Colonic mucosa (tissue), 4 donors: ENCODE measurements around the gene HDC. TPM values are rescaled to one million over a fixed set of nuclear protein-coding genes. Genes with fewer than 3 reads are reported as not detected.

Source experiments
- DNase-seq: peaks from one replicate; pipeline ENCODE4 v3.0.0-alpha.2; 2020
- H3K27ac ChIP-seq: fragments of 200-600 bp; one replicate; pipeline ENCODE4 v1.8.0; 2021
- H3K27me3 ChIP-seq: fragments of 200-600 bp; one replicate; pipeline ENCODE4 v1.8.0; 2021
- H3K36me3 ChIP-seq: fragments of 200-600 bp; one replicate; pipeline ENCODE4 v1.8.0; 2021
- H3K4me1 ChIP-seq: fragments of 200-600 bp; one replicate; pipeline ENCODE4 v1.8.0; 2021; ENCODE audit warnings: mild to moderate bottlenecking
- H3K4me3 ChIP-seq: fragments of 200-600 bp; one replicate; pipeline ENCODE4 v1.8.0; 2021
- H3K9ac ChIP-seq, 2 donors: one replicate each; pipeline ENCODE4 v1.7.0; 2013; ENCODE audit warnings: control low read depth in 2 of 2, low read depth in 2 of 2, low read length in 2 of 2
- H3K9me3 ChIP-seq: fragments of 200-600 bp; one replicate; pipeline ENCODE4 v1.8.0; 2021
- intact Hi-C: fragments of 100-400 bp; cut with DNase I; formaldehyde crosslinking; loops from one replicate; pipeline ENCODE4 v1.14.1; 2022
- total RNA-seq, 2 donors: library from RNA; stranded (reverse); fragmentation: NEBNext Ultra II Directional in 1 of 2; extraction: Animal tissue kit (Norgen Biotek cat#: 25700) in 1 of 2; gene quantifications; one replicate each; pipeline ENCODE4 v1.2.1, GENCODE V29; 2021
- TF ChIP-seq, protein P1 (sequence below): fragments of 200-600 bp; IDR thresholded peaks from one replicate; pipeline ENCODE4 v1.8.0; 2022; ENCODE audit warnings: antibody characterized with exemption, mild to moderate bottlenecking
- donor health status: healthy.
- donor health status: DM: no; HTN: no; CAD: no.
- donor health status: DM: no; HTN: no; CAD: no.

HDC gene
- total RNA-seq, 2 donors from 2014 or later: 2.0 to 4.1 TPM

DNA sequence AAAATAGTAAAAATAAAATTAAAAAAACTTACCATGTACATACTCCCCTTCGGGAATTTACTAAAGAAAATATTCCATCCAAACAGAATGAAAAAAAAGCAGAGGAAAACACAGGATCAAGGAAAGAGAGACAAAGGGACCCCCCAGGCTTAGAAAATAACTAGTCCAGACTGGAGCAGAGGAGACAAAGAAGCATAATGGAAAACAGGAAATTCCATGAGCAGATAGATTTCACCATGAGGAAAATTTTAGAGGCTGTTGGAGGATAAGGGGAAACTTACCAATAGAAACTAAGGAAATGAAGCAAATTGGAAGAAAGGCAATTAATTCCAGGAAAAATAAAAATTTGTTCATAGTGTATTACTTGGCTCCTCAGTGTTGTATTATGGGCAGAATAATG is 46.8 kb downstream of the HDC start:
- H3K27me3 ChIP-seq: no peaks in the 10 kb centered on the region
- H3K9me3 ChIP-seq: no peaks in the 10 kb centered on the region
- intact Hi-C loops: no loop called here
- no peak overlapping the region for H3K27ac ChIP-seq
- DNase-seq: no peak
- H3K4me1 ChIP-seq: no peaks in the 10 kb centered on the region
- TF ChIP-seq, protein P1, sequence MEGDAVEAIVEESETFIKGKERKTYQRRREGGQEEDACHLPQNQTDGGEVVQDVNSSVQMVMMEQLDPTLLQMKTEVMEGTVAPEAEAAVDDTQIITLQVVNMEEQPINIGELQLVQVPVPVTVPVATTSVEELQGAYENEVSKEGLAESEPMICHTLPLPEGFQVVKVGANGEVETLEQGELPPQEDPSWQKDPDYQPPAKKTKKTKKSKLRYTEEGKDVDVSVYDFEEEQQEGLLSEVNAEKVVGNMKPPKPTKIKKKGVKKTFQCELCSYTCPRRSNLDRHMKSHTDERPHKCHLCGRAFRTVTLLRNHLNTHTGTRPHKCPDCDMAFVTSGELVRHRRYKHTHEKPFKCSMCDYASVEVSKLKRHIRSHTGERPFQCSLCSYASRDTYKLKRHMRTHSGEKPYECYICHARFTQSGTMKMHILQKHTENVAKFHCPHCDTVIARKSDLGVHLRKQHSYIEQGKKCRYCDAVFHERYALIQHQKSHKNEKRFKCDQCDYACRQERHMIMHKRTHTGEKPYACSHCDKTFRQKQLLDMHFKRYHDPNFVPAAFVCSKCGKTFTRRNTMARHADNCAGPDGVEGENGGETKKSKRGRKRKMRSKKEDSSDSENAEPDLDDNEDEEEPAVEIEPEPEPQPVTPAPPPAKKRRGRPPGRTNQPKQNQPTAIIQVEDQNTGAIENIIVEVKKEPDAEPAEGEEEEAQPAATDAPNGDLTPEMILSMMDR: no peak
- H3K4me3 ChIP-seq: no peak overlapping the region
- H3K36me3 ChIP-seq: no peaks in the 10 kb centered on the region
- H3K9ac ChIP-seq: no peak overlapping the region

DNA sequence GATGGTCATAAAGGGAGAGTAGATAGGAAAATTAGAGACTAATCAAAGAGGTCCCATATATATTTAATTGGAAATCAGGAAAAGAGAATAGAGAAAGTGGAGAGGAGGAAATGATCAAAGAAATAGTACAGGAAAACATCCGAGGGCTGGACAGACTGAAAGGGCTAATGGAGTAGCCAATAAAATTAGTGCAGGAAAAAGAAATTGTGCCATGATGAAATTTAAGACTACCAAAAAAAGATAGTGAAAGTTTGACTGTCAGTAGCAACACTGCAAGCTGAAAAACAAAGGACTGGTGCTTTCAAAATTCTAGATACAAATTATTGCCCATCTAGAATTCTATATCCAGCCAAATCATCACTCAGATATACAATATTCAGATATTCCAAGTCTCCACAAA is 47.2 kb downstream of the HDC start:
- TF ChIP-seq, protein P1: no peak
- Histone ChIP-seq H3K36me3 (no peaks in the 10 kb centered on the region), H3K27me3 (no peaks in the 10 kb centered on the region), H3K27ac (no peak overlapping the region), H3K4me1 (no peaks in the 10 kb centered on the region), H3K9me3 (no peaks in the 10 kb centered on the region), H3K4me3 (no peak overlapping the region), H3K9ac (no peak overlapping the region)
- intact Hi-C loops: no loop called here
- no peak for DNase-seq

DNA sequence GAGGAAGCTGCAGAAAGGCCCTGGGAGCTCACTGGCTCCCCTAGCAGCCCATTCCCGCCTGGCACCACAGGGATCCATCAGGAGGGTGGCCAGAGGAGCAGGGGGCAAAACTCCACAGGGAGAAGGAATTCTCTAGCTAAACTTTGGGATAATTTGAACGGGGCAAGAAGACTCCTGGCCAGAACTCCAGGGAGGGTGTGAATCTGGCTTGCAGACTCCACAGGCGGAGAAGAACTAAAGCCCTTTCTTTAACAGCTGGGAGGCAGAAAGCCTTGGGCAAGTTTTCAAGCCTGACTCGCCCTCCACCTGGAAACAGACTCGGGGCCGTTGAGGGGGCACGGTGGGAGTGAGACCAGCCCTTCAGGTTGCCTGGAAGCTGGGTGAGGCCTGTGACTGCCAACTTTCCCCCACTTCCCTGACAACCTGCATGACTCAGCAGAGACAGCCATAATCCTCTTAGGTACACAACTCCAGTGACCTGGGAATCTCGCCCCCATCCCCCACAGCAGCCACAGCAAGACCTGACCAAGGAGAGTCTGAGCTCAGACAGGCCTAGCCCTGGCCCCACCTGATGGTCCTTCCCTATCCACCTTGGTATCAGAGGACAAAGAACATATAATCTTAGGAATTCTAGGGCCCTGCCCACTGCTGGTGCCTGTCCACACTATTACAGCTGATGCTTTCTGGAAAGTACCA is 54.9 kb downstream of the HDC start:
- intact Hi-C loops: no loop called here
- Histone ChIP-seq H3K27ac (peak overlapping the region; percentile 75), H3K4me3 (no peak overlapping the region), H3K9me3 (no peaks in the 10 kb centered on the region), H3K4me1 (no peaks in the 10 kb centered on the region), H3K36me3 (no peaks in the 10 kb centered on the region), H3K9ac (no peak overlapping the region), H3K27me3 (no peaks in the 10 kb centered on the region)
- TF ChIP-seq, protein P1: no peak
- DNase-seq: peak; percentile 89

DNA sequence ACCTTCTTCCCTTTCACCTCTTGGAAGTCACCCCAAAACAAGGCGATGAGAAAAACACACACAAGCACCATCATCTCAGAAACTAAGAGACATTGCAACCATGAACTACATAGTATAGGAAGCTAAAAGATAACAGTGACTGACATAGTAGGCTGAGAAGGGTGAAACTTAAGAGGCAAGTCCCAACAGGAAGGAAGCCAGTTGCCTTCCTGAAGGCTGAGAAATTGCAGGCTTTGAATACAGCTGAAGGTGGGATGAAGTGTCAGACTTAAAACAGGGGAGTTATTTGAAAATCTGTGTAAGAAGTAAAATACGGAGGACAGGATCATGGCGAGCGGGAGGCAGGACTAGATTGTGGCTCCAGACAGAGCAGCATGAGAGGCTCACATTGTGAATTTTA is 55.7 kb downstream of the HDC start:
- TF ChIP-seq, protein P1: no peak
- Histone ChIP-seq H3K9me3 (no peaks in the 10 kb centered on the region), H3K36me3 (no peaks in the 10 kb centered on the region), H3K9ac (no peak overlapping the region), H3K4me1 (no peaks in the 10 kb centered on the region), H3K4me3 (no peak overlapping the region), H3K27ac (peak overlapping the region; percentile 75), H3K27me3 (no peaks in the 10 kb centered on the region)
- intact Hi-C loops: no loop called here
- DNase-seq: no peak

DNA sequence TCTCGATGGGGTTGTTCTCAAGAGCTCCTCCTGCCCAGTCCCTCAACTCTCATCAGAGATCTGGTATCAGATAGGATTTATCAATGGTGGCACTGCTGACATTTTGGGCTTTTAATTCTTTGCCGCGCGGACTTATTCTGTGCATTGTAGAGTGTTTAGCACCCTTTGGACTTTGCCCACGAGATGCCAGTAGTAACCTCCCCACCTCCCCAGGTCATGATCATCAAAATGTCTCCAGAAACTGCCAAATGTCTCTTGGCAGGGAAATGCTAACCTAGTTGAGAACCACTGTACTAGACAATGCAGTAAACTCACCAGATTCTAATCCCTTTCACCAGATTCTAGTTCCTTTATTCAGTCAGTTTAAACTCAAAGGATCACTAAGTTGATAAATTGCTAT is 59.5 kb downstream of the HDC start:
- no peak for DNase-seq
- intact Hi-C loops: no loop called here
- no peak overlapping the region for H3K9ac ChIP-seq
- H3K36me3 ChIP-seq: no peaks in the 10 kb centered on the region
- H3K4me3 ChIP-seq: no peak overlapping the region
- TF ChIP-seq, protein P1: no peak
- no peaks in the 10 kb centered on the region for H3K9me3 ChIP-seq
- no peak overlapping the region for H3K27ac ChIP-seq
- H3K4me1 ChIP-seq: no peaks in the 10 kb centered on the region
- no peaks in the 10 kb centered on the region for H3K27me3 ChIP-seq
